Activated T-helper 1 cell treated with anti-CD3 and anti-CD28 coated beads, Interleukin-12 subunit alpha, Interleukin-12 subunit beta, Interleukin-2, Interleukin-4 antibody, amounts not matched to agents 30 ng/mL and 10 ng/mL and 1 ng/mL, durations not matched to agents 14 hours and 24 hours and 36 hours (primary cell): ENCODE data around the gene SLC34A1. TPM values are rescaled to one million over a fixed set of nuclear protein-coding genes. Genes with fewer than 3 reads are reported as not detected.
"Not testable (repeated sequence)": the region's sequence is repeated elsewhere in the genome, so short reads cannot be mapped to it uniquely, and the experiment has no call there.

Experiments used
- DNase-seq: peaks from one replicate; pipeline ENCODE4 v3.0.0; 2021; ENCODE audit warnings: low spot score
- H3K27ac Mint-ChIP-seq: one replicate; pipeline ENCODE4 v1.8.0; 2021; ENCODE audit warnings: mild to moderate bottlenecking, mixed read lengths
- H3K27me3 Mint-ChIP-seq: one replicate; pipeline ENCODE4 v1.8.0; 2022; ENCODE audit warnings: mild to moderate bottlenecking, moderate library complexity, mixed read lengths; ENCODE audit not compliant: insufficient read depth
- H3K36me3 Mint-ChIP-seq: one replicate; pipeline ENCODE4 v1.8.0; 2021; ENCODE audit warnings: low read depth, mixed read lengths
- H3K4me1 Mint-ChIP-seq: one replicate; pipeline ENCODE4 v1.8.0; 2021; ENCODE audit warnings: low read depth, mixed read lengths
- H3K4me3 Mint-ChIP-seq: one replicate; pipeline ENCODE4 v1.8.0; 2021; ENCODE audit warnings: mild to moderate bottlenecking, moderate library complexity, mixed read lengths
- H3K9me3 Mint-ChIP-seq: one replicate; pipeline ENCODE4 v1.8.0; 2021; ENCODE audit warnings: mixed read lengths
- intact Hi-C: fragments of 100-400 bp; cut with micrococcal nuclease; formaldehyde crosslinking; loops from one replicate; pipeline ENCODE4 v1.15.1; 2024
- total RNA-seq: library from RNA; stranded (reverse); gene quantifications from 2 replicates; pipeline ENCODE4 v1.2.3, GENCODE V29; 2022

The SLC34A1 gene
- total RNA-seq, 1 donor from 2014 or later: 0.26 TPM

GRCh38 chr5:177374211-177374610 is 10.0 kb upstream of the SLC34A1 start:
- no peak overlapping the region for H3K4me3 Mint-ChIP-seq
- H3K27ac Mint-ChIP-seq: peak overlapping the region; percentile 20
- DNase-seq: no peak
- intact Hi-C loops: no loop called here
- peaks cover 44% of the 10 kb centered on the region for H3K4me1 Mint-ChIP-seq
- H3K9me3 Mint-ChIP-seq: no peaks in the 10 kb centered on the region
- H3K36me3 Mint-ChIP-seq: peaks cover 8% of the 10 kb centered on the region
- H3K27me3 Mint-ChIP-seq: no peaks in the 10 kb centered on the region

- DNase-seq, H3K4me3 Mint-ChIP-seq, H3K27ac Mint-ChIP-seq, H3K9me3 Mint-ChIP-seq, H3K27me3 Mint-ChIP-seq, H3K36me3 Mint-ChIP-seq, intact Hi-C loops: not testable (repeated sequence)
- H3K4me1 Mint-ChIP-seq: peaks cover 46% of the 10 kb centered on the region
These were observed 8.7 kb upstream of the SLC34A1 start for GRCh38 chr5:177375516-177375915.

- Mint-ChIP-seq H3K4me1 (peaks cover 46% of the 10 kb centered on the region), H3K27ac (peak overlapping the region; percentile 18), H3K4me3 (no peak overlapping the region), H3K9me3 (no peaks in the 10 kb centered on the region), H3K27me3 (no peaks in the 10 kb centered on the region), H3K36me3 (peaks cover 5% of the 10 kb centered on the region)
- DNase-seq: no peak
- intact Hi-C loops: no loop called here
These were observed 8.1 kb upstream of the SLC34A1 start for GRCh38 chr5:177376107-177376506.

- DNase-seq: no peak
- Mint-ChIP-seq H3K27me3 (peaks cover 4% of the 10 kb centered on the region), H3K4me3 (no peak overlapping the region), H3K9me3 (no peaks in the 10 kb centered on the region), H3K4me1 (peaks cover 31% of the 10 kb centered on the region), H3K27ac (no peak overlapping the region), H3K36me3 (peaks cover 4% of the 10 kb centered on the region)
- intact Hi-C loops: no loop called here
These were observed 6.1 kb upstream of the SLC34A1 start for GRCh38 chr5:177377851-177378776.

GRCh38 chr5:177378884-177379883 is 5.0 kb upstream of the SLC34A1 start:
- intact Hi-C loops: loop anchor here (1.0 kb wide), 1 partner anchor 15 kb away; no protein-coding TSS in a partner anchor
- no peaks in the 10 kb centered on the region for H3K36me3 Mint-ChIP-seq
- H3K4me1 Mint-ChIP-seq: peaks cover 24% of the 10 kb centered on the region
- DNase-seq: no peak
- no peak overlapping the region for H3K4me3 Mint-ChIP-seq
- H3K9me3 Mint-ChIP-seq: no peaks in the 10 kb centered on the region
- H3K27ac Mint-ChIP-seq: peak overlapping the region; percentile 69
- peaks cover 8% of the 10 kb centered on the region for H3K27me3 Mint-ChIP-seq

GRCh38 chr5:177380805-177381126 is 3.5 kb upstream of the SLC34A1 start:
- H3K36me3 Mint-ChIP-seq: no peaks in the 10 kb centered on the region
- intact Hi-C loops: no loop called here
- no peaks in the 10 kb centered on the region for H3K9me3 Mint-ChIP-seq
- peaks cover 14% of the 10 kb centered on the region for H3K27me3 Mint-ChIP-seq
- no peak for DNase-seq
- H3K27ac Mint-ChIP-seq: no peak overlapping the region
- no peak overlapping the region for H3K4me3 Mint-ChIP-seq
- peaks cover 20% of the 10 kb centered on the region for H3K4me1 Mint-ChIP-seq

- peaks cover 14% of the 10 kb centered on the region for H3K27me3 Mint-ChIP-seq
- no peak for DNase-seq
- no peaks in the 10 kb centered on the region for H3K36me3 Mint-ChIP-seq
- H3K27ac Mint-ChIP-seq: no peak overlapping the region
- H3K9me3 Mint-ChIP-seq: no peaks in the 10 kb centered on the region
- intact Hi-C loops: no loop called here
- no peak overlapping the region for H3K4me3 Mint-ChIP-seq
- peaks cover 20% of the 10 kb centered on the region for H3K4me1 Mint-ChIP-seq
These were observed 1.7 kb upstream of the SLC34A1 start for GRCh38 chr5:177382423-177383029.

- no peak overlapping the region for H3K4me3 Mint-ChIP-seq
- H3K27ac Mint-ChIP-seq: no peak overlapping the region
- H3K9me3 Mint-ChIP-seq: no peaks in the 10 kb centered on the region
- peaks cover 22% of the 10 kb centered on the region for H3K4me1 Mint-ChIP-seq
- DNase-seq: no peak
- no peaks in the 10 kb centered on the region for H3K36me3 Mint-ChIP-seq
- peaks cover 14% of the 10 kb centered on the region for H3K27me3 Mint-ChIP-seq
- intact Hi-C loops: no loop called here
These were observed 1.1 kb upstream of the SLC34A1 start for GRCh38 chr5:177383181-177383580.

GRCh38 chr5:177385720-177386119 is 1.5 kb downstream of the SLC34A1 start:
- no peak overlapping the region for H3K27ac Mint-ChIP-seq
- no peaks in the 10 kb centered on the region for H3K36me3 Mint-ChIP-seq
- H3K27me3 Mint-ChIP-seq: peaks cover 17% of the 10 kb centered on the region
- intact Hi-C loops: no loop called here
- DNase-seq: no peak
- H3K4me3 Mint-ChIP-seq: no peak overlapping the region
- H3K4me1 Mint-ChIP-seq: peaks cover 31% of the 10 kb centered on the region
- no peaks in the 10 kb centered on the region for H3K9me3 Mint-ChIP-seq

GRCh38 chr5:177386542-177386941 is 2.3 kb downstream of the SLC34A1 start:
- DNase-seq: no peak
- peaks cover 17% of the 10 kb centered on the region for H3K27me3 Mint-ChIP-seq
- no peak overlapping the region for H3K4me3 Mint-ChIP-seq
- intact Hi-C loops: no loop called here
- H3K9me3 Mint-ChIP-seq: no peaks in the 10 kb centered on the region
- H3K4me1 Mint-ChIP-seq: peaks cover 39% of the 10 kb centered on the region
- H3K36me3 Mint-ChIP-seq: no peaks in the 10 kb centered on the region
- no peak overlapping the region for H3K27ac Mint-ChIP-seq

GRCh38 chr5:177387405-177387804 is 3.2 kb downstream of the SLC34A1 start:
- DNase-seq: no peak
- H3K27ac Mint-ChIP-seq: no peak overlapping the region
- H3K27me3 Mint-ChIP-seq: peaks cover 13% of the 10 kb centered on the region
- H3K36me3 Mint-ChIP-seq: no peaks in the 10 kb centered on the region
- H3K9me3 Mint-ChIP-seq: no peaks in the 10 kb centered on the region
- intact Hi-C loops: no loop called here
- H3K4me3 Mint-ChIP-seq: no peak overlapping the region
- H3K4me1 Mint-ChIP-seq: peaks cover 36% of the 10 kb centered on the region

- Mint-ChIP-seq H3K4me3 (no peak overlapping the region), H3K36me3 (no peaks in the 10 kb centered on the region), H3K27me3 (peaks cover 12% of the 10 kb centered on the region), H3K27ac (no peak overlapping the region), H3K4me1 (peaks cover 34% of the 10 kb centered on the region), H3K9me3 (no peaks in the 10 kb centered on the region)
- intact Hi-C loops: loop anchor here (1.0 kb wide), 1 partner anchor 109 kb away; the partner anchor contains the start of gene PDLIM7
- no peak for DNase-seq
These were observed 4.4 kb downstream of the SLC34A1 start for GRCh38 chr5:177388521-177389052.
